OCI-LY3 (cell line): Measurements from ENCODE around the gene CABP2.

Source experiments
- H2AFZ ChIP-seq: fragments of 200-600, 300-600 bp; shearing (Covaris generic); 2 replicates; pipeline ENCODE4 v1.6.0; 2014; ENCODE audit warnings: antibody characterized with exemption, low read depth, low read length
- H3K27ac ChIP-seq: fragments of 200-600, 300-600 bp; sonication (generic); 2 replicates; pipeline ENCODE4 v1.5.1; 2014; ENCODE audit warnings: mild to moderate bottlenecking, low read length, moderate library complexity, mixed read lengths
- H3K27me3 ChIP-seq: fragments of 200-600, 300-600 bp; sonication (generic); 2 replicates; pipeline ENCODE4 v1.6.1; 2014; ENCODE audit warnings: low read depth, low read length, mixed read lengths
- H3K36me3 ChIP-seq: fragments of 200-600, 300-600 bp; sonication (generic); replicated peaks from 2 replicates; pipeline ENCODE3; 2014; ENCODE audit warnings: low read depth, low read length, mixed read lengths
- H3K4me1 ChIP-seq: fragments of 300-600, 200-600 bp; sonication (generic); 2 replicates; pipeline ENCODE4 v1.6.1; 2014; ENCODE audit warnings: low read length, mixed read lengths
- H3K4me2 ChIP-seq: fragments of 200-600, 300-600 bp; sonication (generic); 2 replicates; pipeline ENCODE4 v1.6.1; 2014; ENCODE audit warnings: low read length, mixed read lengths
- H3K4me3 ChIP-seq: fragments of 300-600, 200-600 bp; sonication (generic); 2 replicates; pipeline ENCODE4 v1.5.1; 2014; ENCODE audit warnings: antibody characterized with exemption, mild to moderate bottlenecking, low read length, moderate library complexity
- H3K79me2 ChIP-seq: fragments of 300-600, 200-600 bp; shearing (Covaris generic); 2 replicates; pipeline ENCODE4 v1.6.1; 2014; ENCODE audit warnings: mild to moderate bottlenecking, low read length, mixed read lengths
- H3K9ac ChIP-seq: fragments of 300-600, 200-600 bp; shearing (Covaris generic); 2 replicates; pipeline ENCODE4 v1.6.0; 2014; ENCODE audit warnings: mild to moderate bottlenecking, low read length, moderate library complexity
- H3K9me3 ChIP-seq: fragments of 200-600, 300-600 bp; shearing (Covaris generic); 2 replicates; pipeline ENCODE4 v1.6.1; 2014; ENCODE audit warnings: low read length, mixed read lengths; ENCODE audit not compliant: insufficient read depth
- H4K20me1 ChIP-seq: fragments of 200-600, 300-600 bp; sonication (generic); 2 replicates; pipeline ENCODE4 v1.6.1; 2016; ENCODE audit warnings: low read length, mixed read lengths; ENCODE audit not compliant: insufficient read depth
- EZH2phosphoT487 ChIP-seq: fragments of 200-600 bp; shearing (Covaris generic); IDR thresholded peaks from 2 replicates; pipeline ENCODE4 v1.6.1; 2018; ENCODE audit warnings: antibody characterized with exemption, mixed run types, low read depth
- TF ChIP-seq, protein P1 (sequence below): fragments of 200-600, 300-600 bp; sonication (generic); IDR thresholded peaks from 2 replicates; pipeline ENCODE4 v1.5.1; 2014; ENCODE audit warnings: antibody characterized with exemption, low read length, low read depth

Gene CABP2

GRCh38 chr11:67505605-67506396 is 17.4 kb downstream of the CABP2 start:
- Histone ChIP-seq H3K4me3 (peak overlapping the region; percentile 99), H3K9ac (peak overlapping the region; percentile 87), H3K4me2 (peak overlapping the region; percentile 93), H4K20me1 (peaks cover 26% of the 10 kb centered on the region), H3K27me3 (no peaks in the 10 kb centered on the region), H3K79me2 (peaks cover 26% of the 10 kb centered on the region), H3K27ac (peak overlapping the region; percentile 70), H2AFZ (no peak overlapping the region), H3K36me3 (peaks cover 24% of the 10 kb centered on the region), H3K9me3 (no peaks in the 10 kb centered on the region), H3K4me1 (peaks cover 30% of the 10 kb centered on the region)
- TF ChIP-seq, protein P1, sequence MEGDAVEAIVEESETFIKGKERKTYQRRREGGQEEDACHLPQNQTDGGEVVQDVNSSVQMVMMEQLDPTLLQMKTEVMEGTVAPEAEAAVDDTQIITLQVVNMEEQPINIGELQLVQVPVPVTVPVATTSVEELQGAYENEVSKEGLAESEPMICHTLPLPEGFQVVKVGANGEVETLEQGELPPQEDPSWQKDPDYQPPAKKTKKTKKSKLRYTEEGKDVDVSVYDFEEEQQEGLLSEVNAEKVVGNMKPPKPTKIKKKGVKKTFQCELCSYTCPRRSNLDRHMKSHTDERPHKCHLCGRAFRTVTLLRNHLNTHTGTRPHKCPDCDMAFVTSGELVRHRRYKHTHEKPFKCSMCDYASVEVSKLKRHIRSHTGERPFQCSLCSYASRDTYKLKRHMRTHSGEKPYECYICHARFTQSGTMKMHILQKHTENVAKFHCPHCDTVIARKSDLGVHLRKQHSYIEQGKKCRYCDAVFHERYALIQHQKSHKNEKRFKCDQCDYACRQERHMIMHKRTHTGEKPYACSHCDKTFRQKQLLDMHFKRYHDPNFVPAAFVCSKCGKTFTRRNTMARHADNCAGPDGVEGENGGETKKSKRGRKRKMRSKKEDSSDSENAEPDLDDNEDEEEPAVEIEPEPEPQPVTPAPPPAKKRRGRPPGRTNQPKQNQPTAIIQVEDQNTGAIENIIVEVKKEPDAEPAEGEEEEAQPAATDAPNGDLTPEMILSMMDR, result peak; percentile 96
- no peak for TF ChIP-seq EZH2phosphoT487

GRCh38 chr11:67504950-67505581 is 18.2 kb downstream of the CABP2 start, which contains the start of gene PITPNM1:
PITPNM1 (minus strand) TSS chr11:67505363; CDS start chr11:67504180, 1,183 bp downstream.
- Histone ChIP-seq H3K4me2 (peak within 1 kb of the TSS; percentile 93), H3K4me3 (peak within 1 kb of the TSS; percentile 99), H3K9ac (peak within 1 kb of the TSS; percentile 87), H3K9me3 (no peaks in the 10 kb centered on the region), H2AFZ (no peak within 1 kb of the TSS), H3K79me2 (peaks cover 26% of the 10 kb centered on the region), H3K27me3 (no peaks in the 10 kb centered on the region), H3K4me1 (peaks cover 30% of the 10 kb centered on the region), H3K27ac (peak within 1 kb of the TSS; percentile 70), H4K20me1 (peaks cover 26% of the 10 kb centered on the region), H3K36me3 (peaks cover 31% of the 10 kb centered on the region)
- no peak for TF ChIP-seq EZH2phosphoT487
- TF ChIP-seq, protein P1, result no peak

- H3K36me3 ChIP-seq, result peaks cover 37% of the 10 kb centered on the region
- peaks cover 26% of the 10 kb centered on the region for H4K20me1 ChIP-seq
- peak overlapping the region; percentile 70 for H3K27ac ChIP-seq
- H3K4me3 ChIP-seq, result peak overlapping the region; percentile 99
- H3K4me2 ChIP-seq, result peak overlapping the region; percentile 93
- H3K9me3 ChIP-seq, result no peaks in the 10 kb centered on the region
- H2AFZ ChIP-seq, result no peak overlapping the region
- peaks cover 30% of the 10 kb centered on the region for H3K4me1 ChIP-seq
- H3K79me2 ChIP-seq, result peaks cover 26% of the 10 kb centered on the region
- peak overlapping the region; percentile 87 for H3K9ac ChIP-seq
- no peak for TF ChIP-seq EZH2phosphoT487
- TF ChIP-seq, protein P1, result no peak
- no peaks in the 10 kb centered on the region for H3K27me3 ChIP-seq
Observed at GRCh38 chr11:67504005-67504949, 19.0 kb downstream of the CABP2 start.
